Fibroblast of lung (primary cell): ENCODE data around the gene LAPTM5. TPM values are rescaled to one million over a fixed set of nuclear protein-coding genes. Genes with fewer than 3 reads are reported as not detected.

ENCODE experiments used
- DNase-seq, 2 donors: peaks; one replicate each; pipeline versions ENCODE4 v3.0.0 to v3.0.0-alpha.2; 2010; ENCODE audit warnings: low read depth in 2 of 2
- H2AFZ ChIP-seq: 2 replicates; pipeline ENCODE4 v1.5.1; 2012; ENCODE audit warnings: low read length, control low read depth, inconsistent platforms
- H3K27ac ChIP-seq: 2 replicates; pipeline ENCODE4 v1.5.1; 2011; ENCODE audit warnings: low read length, control low read depth; ENCODE audit not compliant: insufficient read depth
- H3K27me3 ChIP-seq: 2 replicates; pipeline ENCODE4 v1.5.1; 2011; ENCODE audit warnings: mild to moderate bottlenecking, low read length; ENCODE audit not compliant: control insufficient read depth, insufficient read depth
- H3K36me3 ChIP-seq: 2 replicates; pipeline ENCODE4 v1.5.1; 2011; ENCODE audit warnings: low read length; ENCODE audit not compliant: control insufficient read depth, insufficient read depth
- H3K4me1 ChIP-seq: 2 replicates; pipeline ENCODE4 v1.5.1; 2011; ENCODE audit warnings: low read length; ENCODE audit not compliant: control insufficient read depth, insufficient read depth; ENCODE audit errors: extremely low read depth
- H3K4me2 ChIP-seq: 2 replicates; pipeline ENCODE4 v1.5.1; 2011; ENCODE audit warnings: low read length, control low read depth; ENCODE audit not compliant: insufficient read depth; ENCODE audit errors: extremely low read depth
- H3K4me3 ChIP-seq, 4 experiments: fragments of 200-600 bp in 1 of 4; sonication (generic) in 1 of 4; replicated peaks in 1 of 4; 2 replicates each; pipeline ENCODE4 v1.5.1; 2011 to 2016; ENCODE audit warnings: low read length in 4 of 4, low read depth in 3 of 4, mild to moderate bottlenecking in 3 of 4, control low read depth in 2 of 4, inconsistent platforms in 1 of 4, mixed read lengths in 1 of 4; ENCODE audit not compliant: insufficient read depth in 1 of 4; ENCODE audit errors: control extremely low read depth in 1 of 4
- H3K79me2 ChIP-seq: 2 replicates; pipeline ENCODE4 v1.5.1; 2012; ENCODE audit warnings: mild to moderate bottlenecking, low read length, inconsistent platforms; ENCODE audit not compliant: control insufficient read depth, insufficient read depth
- H3K9ac ChIP-seq: 2 replicates; pipeline ENCODE4 v1.5.1; 2011; ENCODE audit warnings: mild to moderate bottlenecking, low read length, control low read depth; ENCODE audit not compliant: insufficient read depth
- H3K9me3 ChIP-seq: 2 replicates; pipeline ENCODE4 v1.5.1; 2012; ENCODE audit warnings: low read depth, low read length; ENCODE audit not compliant: control insufficient read depth, insufficient read depth
- H4K20me1 ChIP-seq: 2 replicates; pipeline ENCODE4 v1.5.1; 2011; ENCODE audit warnings: low read length; ENCODE audit not compliant: control insufficient read depth, insufficient read depth; ENCODE audit errors: extremely low read depth
- EZH2 ChIP-seq: IDR thresholded peaks from 2 replicates; pipeline ENCODE4 v1.5.1; 2012; ENCODE audit warnings: low read length, control low read depth, mild to moderate bottlenecking; ENCODE audit errors: missing control alignments
- polyA plus RNA-seq, 2 donors: library from polyadenylated mRNA; depleted of rRNA in 1 of 2; stranded (reverse) in 1 of 2; unstranded in 1 of 2; fragments of >200 nt; gene quantifications; 2 replicates each; pipeline ENCODE4 v1.2.1, GENCODE V29; 2011 to 2012; ENCODE audit warnings: missing spikeins in 1 of 2
- total RNA-seq: library from RNA; depleted of rRNA; stranded (reverse); fragments of >200 nt; gene quantifications from 2 replicates; pipeline ENCODE4 v1.2.1, GENCODE V29; 2014
- TF ChIP-seq, protein P1 (sequence below), 2 donors: IDR thresholded peaks in 1 of 2; conservative IDR thresholded peaks in 1 of 2; 1 replicate in 1 of 2; 2 replicates in 1 of 2; pipeline ENCODE4 v1.5.1; 2011 to 2012; ENCODE audit warnings: low read length in 2 of 2, control low read depth in 1 of 2, inconsistent platforms in 1 of 2, low read depth in 1 of 2, mild to moderate bottlenecking in 1 of 2

The LAPTM5 gene
- total and polyA plus RNA-seq, 2 donors (not counting 1 experiment from before 2014, with no cell fraction given): under 0.01 to 0.32 TPM

DNA sequence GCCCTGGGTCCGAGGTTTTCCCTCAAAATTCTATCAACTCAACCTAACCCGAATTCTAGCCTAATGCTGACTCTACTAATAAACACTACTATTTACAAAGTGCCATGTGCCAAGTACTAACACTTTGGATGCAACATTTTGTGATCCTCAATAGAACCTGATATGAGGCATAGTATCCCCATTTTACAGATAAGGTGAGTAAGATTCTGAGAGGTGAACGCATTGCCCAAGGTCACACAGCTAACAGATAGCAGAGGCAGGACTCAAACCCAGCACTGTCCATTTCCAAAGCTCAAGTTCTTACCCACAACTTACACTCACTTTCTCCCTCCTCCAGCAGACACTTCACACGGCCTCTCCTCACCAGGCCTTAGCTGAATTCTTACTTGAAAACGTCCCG, 46.0 kb upstream of the LAPTM5 start:
- H3K9me3 ChIP-seq: no peaks in the 10 kb centered on the region
- no peak overlapping the region for H3K9ac ChIP-seq
- H2AFZ ChIP-seq: no peak overlapping the region
- no peak overlapping the region for H3K27ac ChIP-seq
- H3K79me2 ChIP-seq: no peaks in the 10 kb centered on the region
- H3K4me2 ChIP-seq: no peak overlapping the region
- no peak for DNase-seq
- peaks cover 14% of the 10 kb centered on the region for H3K4me1 ChIP-seq
- H3K27me3 ChIP-seq: no peaks in the 10 kb centered on the region
- no peak overlapping the region for H3K4me3 ChIP-seq
- H3K36me3 ChIP-seq: no peaks in the 10 kb centered on the region
- no peak for TF ChIP-seq EZH2
- TF ChIP-seq, protein P1, sequence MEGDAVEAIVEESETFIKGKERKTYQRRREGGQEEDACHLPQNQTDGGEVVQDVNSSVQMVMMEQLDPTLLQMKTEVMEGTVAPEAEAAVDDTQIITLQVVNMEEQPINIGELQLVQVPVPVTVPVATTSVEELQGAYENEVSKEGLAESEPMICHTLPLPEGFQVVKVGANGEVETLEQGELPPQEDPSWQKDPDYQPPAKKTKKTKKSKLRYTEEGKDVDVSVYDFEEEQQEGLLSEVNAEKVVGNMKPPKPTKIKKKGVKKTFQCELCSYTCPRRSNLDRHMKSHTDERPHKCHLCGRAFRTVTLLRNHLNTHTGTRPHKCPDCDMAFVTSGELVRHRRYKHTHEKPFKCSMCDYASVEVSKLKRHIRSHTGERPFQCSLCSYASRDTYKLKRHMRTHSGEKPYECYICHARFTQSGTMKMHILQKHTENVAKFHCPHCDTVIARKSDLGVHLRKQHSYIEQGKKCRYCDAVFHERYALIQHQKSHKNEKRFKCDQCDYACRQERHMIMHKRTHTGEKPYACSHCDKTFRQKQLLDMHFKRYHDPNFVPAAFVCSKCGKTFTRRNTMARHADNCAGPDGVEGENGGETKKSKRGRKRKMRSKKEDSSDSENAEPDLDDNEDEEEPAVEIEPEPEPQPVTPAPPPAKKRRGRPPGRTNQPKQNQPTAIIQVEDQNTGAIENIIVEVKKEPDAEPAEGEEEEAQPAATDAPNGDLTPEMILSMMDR (conservative IDR thresholded peaks at IDR 0.05 in 1 of 2, IDR thresholded peaks at IDR 0.05 in 1 of 2; ENCODE audit: low read depth in 1 of 2, low read length in 2 of 2): no peak
- no peaks in the 10 kb centered on the region for H4K20me1 ChIP-seq

DNA sequence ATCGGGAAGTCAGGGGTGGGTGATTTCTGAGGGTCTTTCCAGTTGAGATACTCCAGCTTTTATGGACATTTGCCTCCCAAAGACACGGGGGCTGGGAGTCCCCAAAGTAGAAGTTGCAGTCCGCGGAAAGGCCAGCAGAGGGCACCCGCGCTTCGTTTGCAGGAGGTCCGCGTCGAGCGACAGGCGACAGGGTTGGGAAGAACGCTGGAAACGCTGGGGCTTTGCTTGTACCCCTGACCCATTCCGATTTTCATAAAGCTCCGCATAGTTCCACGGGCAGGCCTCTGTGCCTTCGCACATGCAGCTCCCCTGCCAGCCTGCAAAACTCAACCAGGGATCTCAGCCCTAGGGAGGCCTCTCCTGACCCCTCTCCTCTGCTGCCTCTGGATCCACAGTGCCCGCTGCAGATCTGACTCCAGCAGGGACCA, 44.2 kb upstream of the LAPTM5 start:
- Histone ChIP-seq H2AFZ (no peak overlapping the region), H3K9me3 (no peaks in the 10 kb centered on the region), H3K4me1 (peaks cover 2% of the 10 kb centered on the region), H3K36me3 (no peaks in the 10 kb centered on the region), H3K4me2 (no peak overlapping the region), H3K27me3 (no peaks in the 10 kb centered on the region), H3K79me2 (no peaks in the 10 kb centered on the region), H3K4me3 (no peak overlapping the region), H4K20me1 (no peaks in the 10 kb centered on the region), H3K27ac (no peak overlapping the region), H3K9ac (no peak overlapping the region)
- DNase-seq: peak; percentile 28 to 63
- TF ChIP-seq, protein P1 (conservative IDR thresholded peaks at IDR 0.05 in 1 of 2, IDR thresholded peaks at IDR 0.05 in 1 of 2; ENCODE audit: low read depth in 1 of 2, low read length in 2 of 2): peak; percentile 89 to 92
- TF ChIP-seq EZH2: no peak

DNA sequence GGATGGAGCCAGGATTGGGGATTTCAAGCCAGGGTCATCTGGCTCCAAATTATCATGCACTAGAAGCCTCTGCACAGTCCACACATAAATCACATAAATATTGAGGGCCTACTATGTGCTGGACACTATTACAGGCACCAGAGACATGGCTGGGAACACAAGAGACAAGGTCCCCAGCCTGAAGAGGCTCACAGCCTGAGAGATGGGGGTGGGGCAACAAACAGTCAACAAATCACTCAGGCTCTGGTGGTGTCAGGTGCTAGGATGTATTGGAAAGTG, 41.6 kb upstream of the LAPTM5 start:
- DNase-seq: no peak

More for the DNA sequence above, 41.6 kb upstream of the LAPTM5 start:
- H3K4me2 ChIP-seq: no peak overlapping the region
- no peak overlapping the region for H3K27ac ChIP-seq
- no peak for TF ChIP-seq EZH2
- TF ChIP-seq, protein P1 (conservative IDR thresholded peaks at IDR 0.05 in 1 of 2, IDR thresholded peaks at IDR 0.05 in 1 of 2; ENCODE audit: low read depth in 1 of 2, low read length in 2 of 2): no peak
- H3K36me3 ChIP-seq: no peaks in the 10 kb centered on the region
- no peaks in the 10 kb centered on the region for H3K9me3 ChIP-seq
- no peaks in the 10 kb centered on the region for H3K27me3 ChIP-seq
- no peaks in the 10 kb centered on the region for H3K79me2 ChIP-seq
- no peaks in the 10 kb centered on the region for H4K20me1 ChIP-seq
- H2AFZ ChIP-seq: no peak overlapping the region
- H3K4me1 ChIP-seq: no peaks in the 10 kb centered on the region
- no peak overlapping the region for H3K4me3 ChIP-seq
- no peak overlapping the region for H3K9ac ChIP-seq
